MV-4-11 (cell line): Measurements from ENCODE around the gene CLN6.
"Not testable (repeated sequence)": the region's sequence is repeated elsewhere in the genome, so short reads cannot be mapped to it uniquely, and the experiment has no call there.

Experiments used
- DNase-seq: peaks from one replicate; lab custom pipeline; 2025; lab: John Stamatoyannopoulos, UW

CLN6 gene

DNA sequence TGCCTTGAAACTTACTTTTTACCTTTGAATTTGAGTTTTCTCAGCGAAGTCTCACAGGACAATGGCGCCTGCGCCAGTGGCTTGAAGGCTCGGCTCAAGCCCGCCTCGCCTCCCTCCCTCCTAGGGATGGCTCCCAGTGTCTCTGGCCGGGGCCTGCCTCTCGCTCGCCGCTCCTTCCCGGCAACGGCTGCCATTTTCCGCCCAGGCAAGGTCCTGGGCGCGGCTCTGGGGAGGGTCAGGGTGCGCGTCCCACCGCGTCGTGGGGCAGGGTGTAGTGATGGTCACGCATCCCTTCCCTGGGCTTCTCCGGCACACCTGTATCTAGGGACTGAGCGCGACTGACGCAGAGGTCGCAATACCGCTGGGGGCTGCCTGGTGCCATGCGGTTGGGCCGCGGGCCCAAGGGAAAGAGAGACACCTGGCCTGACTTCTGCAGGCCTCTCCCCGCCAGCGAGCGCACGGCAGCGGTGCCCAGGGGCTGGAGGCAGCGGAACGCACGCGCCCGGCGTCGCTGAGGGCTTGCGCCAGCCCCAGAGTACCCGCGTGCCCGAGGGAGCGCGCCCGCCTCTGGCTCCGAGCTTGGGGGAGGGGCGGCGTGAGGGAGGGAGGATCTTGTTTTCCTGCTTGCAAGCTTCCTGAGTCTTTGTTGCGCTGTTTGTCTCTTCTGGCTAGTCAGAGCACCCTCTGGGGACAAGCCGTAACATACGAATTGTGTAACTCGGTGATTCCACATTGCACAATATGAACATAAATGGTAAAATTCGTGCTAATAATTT is 27.3 kb upstream of the CLN6 start:
- peak; percentile 90 for DNase-seq

DNA sequence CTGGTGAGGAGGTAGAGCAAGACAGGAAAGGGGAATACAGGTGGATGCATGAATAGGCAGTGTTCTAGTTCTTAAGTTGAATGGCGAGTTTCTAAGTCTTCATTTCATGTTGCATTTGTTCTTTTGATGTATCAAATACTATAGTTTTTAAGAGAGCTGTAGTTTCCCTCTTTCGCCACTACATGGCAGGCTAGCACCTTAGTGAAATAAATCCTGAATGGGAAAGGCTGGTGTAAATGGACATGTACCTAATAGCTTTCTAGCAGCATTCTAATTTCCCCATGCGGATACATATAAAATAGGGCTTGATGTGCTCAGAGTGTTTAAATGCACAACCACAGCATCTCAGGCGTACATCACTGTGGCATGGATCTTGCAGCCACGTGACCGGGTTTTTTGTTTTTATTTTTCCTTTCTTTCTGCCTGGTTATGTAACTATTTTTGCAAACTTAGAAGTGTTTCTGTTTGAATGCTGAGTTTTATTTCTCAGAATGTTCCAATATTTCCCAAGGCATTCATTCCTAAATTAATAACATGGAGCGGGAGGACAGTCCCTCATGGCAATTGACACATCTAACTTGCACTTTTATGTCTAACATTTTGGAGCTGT is 23.5 kb upstream of the CLN6 start:
- DNase-seq, result peak; percentile 73

DNA sequence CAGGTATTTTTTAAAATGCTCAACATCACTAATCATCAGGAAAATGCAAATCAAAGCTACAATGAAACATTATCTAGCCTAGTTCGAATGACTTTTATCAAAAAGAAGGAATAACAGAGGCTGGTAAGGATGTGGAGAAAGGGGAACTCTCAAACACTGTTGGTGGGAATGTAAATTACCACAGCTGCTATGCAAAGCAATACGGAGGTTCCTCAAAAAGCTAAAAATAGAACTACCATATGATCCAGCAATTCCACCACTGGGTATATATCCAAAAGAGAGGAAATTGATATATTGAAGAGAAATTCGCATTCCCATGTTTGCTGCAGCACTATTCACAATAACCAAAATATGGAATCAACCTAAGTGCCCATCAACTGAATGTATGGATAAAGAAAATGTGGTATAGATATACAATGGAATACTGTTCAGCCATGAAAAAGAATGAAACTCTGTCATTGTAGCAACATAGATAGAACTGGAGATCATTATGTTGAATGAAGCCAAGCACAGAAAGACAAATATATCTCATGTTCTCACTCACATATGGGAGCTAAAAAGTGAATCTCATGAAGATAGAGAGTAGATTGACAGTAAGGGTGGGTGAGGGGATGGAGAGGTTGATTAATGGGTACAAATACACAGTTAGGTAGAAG is 19.7 kb upstream of the CLN6 start:
- DNase-seq, result peak; percentile 71

DNA sequence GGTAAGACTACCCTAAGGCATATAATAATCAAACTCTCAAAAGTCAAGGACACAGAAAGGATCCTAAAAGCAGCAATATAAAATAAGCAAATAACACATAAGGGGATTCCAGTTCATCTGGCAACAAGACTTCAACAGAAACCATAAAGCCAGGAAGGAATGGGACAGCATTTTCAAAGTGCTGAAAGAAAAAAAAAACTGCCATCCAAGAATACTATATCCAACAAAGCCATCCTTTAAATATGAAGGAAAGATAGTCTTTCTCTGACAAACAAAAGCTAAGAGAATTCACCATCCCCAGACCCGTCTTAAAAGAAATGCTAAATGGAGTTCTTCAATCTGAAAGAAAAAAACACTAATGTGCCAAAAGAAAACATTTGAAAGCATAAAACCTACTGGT is 14.7 kb upstream of the CLN6 start:
- DNase-seq, result no peak

DNA sequence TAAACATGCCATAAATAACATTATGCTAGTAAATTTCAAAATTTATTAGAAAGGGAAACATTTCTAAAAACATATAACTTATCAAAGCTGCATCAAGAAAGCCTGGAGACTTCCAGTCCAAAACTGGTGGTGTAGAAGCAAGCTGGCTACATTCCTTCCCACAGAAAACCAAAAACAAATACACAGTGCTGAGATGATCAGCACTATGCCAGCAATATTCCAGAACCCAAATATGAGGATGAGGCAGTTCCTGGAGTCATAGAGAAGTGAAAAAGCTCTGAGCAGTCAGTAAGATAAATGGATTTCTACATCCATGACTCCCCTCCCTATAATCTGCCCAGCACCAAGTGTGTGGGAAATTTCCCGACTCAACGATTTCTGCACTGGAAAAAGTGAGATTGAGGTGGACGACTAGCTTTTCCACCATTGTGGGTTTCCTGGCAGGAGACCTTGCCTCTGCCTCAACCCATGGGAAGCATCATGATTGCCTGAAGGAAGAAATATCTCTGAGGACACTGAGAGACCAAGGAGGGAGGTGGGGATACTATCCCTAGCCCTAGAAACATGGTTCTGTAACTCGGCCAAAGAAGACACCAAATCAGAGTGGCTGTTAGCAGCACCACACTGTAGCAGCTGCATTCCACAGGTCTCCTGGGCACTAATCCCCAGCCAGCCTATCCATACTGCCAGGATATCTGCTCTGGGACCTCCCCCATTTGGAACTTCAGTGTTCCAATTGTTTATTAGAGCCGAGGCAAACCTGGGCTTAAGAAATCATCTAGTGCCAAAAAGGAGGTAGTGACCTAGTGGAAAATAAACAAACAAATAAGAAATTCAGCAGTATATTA is 11.8 kb upstream of the CLN6 start:
- DNase-seq, result no peak

DNA sequence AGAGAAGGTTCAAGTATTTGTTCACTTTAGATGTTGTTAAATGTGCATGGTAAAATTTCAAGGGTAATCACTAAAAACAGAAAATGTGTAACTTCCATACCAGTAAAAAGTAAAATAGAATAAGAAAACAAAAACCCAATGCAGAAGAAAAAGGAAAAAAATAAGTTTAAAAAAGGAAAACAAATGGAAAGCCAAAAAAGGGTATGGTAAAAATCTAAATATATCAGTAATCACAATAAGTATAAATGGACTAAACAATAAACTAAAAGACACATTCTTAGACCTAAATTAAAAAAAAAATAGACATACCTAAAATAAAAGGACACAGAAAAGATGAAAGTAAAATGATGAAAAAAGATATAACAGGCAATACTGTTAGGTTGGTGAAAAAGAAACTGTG is 9.5 kb upstream of the CLN6 start:
- DNase-seq, result no peak

DNA sequence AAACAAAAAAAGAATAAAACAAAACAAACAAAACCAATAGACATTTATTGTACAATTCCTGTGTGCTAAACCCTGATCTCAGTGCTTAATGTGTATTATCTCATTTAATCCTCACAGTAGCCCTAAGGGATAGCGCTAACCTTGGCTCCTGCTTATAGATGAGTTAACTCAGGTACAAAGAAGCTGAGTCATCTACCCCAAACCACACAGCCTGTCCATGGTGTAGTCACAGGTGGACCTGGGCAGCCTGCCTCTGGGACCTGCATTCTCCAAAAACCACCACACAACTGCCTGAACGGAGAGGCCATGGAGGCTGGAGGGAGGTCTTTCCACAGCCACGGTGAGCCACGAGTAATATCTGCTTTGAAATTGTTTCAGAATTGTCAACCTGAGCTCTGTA is 5.5 kb upstream of the CLN6 start:
- no peak for DNase-seq

DNA sequence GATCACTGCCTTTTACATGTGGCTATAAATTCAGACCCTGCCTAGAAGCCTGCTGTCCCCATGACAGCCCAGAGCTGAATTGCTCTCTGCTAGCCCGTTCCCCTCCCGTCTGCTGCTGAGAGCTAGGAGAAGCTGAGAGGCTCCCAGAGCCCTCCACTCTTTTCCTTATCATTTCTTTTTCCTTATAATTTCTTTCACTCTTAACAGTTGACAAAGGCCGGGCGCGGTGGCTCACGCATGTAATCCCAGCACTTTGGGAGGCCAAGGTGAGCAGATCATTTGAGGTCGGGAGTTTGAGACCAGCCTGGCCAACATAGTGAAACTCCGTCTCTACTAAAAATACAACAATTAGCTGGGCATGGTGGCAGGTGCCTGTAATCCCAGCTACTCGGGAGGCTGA is 5.0 kb upstream of the CLN6 start:
- not testable (repeated sequence) for DNase-seq

DNA sequence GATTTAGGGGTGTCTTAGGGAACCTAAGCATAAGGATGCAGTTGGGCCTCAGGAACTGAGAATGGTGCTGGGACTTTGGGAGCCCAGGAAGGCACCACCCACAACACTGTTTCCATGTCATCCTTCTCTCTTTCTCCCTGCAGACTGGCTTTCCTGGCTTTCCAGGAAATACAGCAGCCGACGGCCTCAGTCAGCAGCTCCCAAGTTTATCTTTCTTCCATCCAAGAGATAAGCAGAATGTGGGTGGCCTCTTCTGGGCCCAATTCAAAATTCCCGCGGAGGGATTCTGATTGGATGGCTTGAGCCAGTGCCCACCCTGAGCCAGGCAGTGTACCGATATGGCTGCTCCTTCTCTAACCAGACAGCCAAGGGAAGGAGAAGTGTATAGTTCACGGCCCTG is 4.5 kb upstream of the CLN6 start:
- no peak for DNase-seq

DNA sequence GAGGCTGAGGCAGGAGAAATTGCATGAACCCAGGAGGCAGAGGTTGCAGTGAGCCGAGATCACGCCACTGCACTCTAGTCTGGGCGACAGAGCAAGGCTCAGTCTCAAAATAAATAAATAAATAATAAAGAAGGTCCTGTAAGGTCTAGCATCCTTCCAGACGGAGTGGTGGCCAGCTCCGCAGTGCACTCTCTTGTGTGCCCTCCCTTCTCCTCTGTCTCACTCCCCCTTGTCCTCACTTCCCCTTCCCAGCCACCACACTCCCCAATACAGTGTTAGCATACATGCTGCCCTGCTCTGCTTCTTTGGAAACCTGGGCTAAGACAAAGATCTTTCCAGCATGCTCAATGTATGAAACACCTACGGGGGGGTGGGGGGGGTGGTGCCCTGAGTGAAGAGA is 3.4 kb upstream of the CLN6 start:
- peak; percentile 92 for DNase-seq

DNA sequence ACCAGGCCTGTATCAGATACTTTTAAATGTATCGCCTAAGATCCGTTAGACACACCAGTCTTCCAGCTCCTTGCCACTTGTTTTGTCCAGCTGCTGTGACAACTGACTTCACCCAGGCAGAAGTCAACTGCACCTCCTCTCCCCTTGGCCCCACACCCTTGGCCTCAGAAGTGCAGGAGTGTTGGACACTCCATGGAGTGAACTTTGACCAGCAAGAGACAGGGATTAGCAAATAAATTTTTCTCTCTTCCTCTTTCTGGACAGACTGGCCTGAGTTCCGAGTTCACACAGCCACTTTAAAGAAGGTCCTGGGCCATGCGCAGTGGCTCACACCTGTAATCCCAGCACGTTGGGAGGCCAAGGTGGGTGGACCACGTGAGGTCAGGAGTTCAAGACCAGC is 2.9 kb upstream of the CLN6 start:
- peak; percentile 80 for DNase-seq

DNA sequence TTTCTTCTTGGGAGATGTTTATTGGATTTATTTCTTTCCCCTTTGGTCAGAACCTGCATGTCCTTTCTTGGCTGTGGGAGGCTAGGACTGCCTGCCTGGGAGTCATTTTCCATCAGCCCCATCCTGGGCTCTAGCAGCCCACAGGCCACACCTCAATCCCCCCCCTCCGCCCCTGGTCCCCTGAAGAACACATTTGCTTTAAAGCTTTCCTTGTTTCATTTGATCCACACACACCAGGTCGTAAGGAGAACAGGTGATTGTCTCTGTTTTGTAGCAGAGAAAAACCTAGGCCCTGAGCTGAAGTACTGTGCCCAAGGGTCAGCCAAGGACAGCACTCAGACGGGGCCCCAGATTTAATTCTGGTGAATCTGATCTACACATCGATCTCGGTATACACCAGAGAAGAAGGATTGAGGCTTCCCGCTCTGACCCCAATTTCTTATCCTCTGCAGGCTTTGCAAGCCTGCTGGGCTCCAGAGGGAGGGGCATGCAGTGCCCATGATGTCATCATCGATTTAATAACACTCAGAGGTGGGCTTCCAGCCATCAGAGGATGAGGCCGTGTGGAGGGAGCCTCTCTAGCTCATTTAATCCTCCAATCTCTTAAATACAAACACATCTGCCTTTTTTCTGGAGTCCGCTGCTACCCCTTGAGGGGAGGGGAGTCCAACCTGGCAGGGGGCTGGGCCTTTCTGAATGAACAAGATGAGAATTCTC is 1.7 kb upstream of the CLN6 start:
- no peak for DNase-seq

DNA sequence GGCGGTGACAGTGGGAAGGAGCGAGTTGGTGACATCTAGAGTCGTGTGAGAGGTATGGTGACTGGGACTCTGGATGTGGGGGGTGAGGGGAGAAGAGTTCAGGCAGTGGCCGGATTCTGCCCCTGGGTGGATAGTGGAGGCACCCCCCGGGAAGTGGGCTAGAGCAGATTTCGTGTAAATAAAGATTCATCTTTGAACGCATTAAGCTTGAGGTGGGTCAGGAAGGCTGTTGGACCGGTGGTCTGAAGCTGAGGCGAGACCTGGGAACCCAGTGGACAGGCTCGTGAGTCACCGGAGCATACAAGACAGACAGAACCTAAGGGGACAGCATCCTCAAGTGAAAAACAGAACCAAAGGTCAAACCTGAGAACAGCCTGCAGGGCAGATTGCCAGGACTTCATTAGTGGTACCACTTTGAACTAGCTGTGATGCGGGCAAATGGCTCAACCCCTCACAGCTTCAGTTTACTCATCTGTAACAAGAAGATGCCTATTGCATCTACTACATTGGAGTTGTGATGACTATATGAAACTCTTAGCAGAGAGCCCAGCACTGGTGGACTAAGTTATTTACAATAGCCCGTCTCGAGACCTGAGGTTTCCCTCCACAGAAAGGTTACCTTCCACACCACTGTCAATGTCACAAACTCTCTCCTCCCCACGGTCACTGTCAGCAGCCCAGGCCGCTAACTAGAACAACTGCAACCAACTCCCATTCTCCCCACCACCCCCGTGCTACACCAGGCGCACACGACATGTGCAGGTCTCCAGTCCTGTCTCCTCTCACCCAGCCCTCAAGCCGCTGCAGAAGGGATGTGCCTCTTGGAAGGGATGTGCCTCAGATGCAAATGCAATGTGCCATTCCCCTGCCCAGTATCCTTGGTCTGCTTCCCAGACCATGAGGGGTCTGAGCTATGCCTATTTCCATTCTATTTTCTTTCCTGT is 901 bp upstream of the CLN6 start:
- DNase-seq, result peak; percentile 37

DNA sequence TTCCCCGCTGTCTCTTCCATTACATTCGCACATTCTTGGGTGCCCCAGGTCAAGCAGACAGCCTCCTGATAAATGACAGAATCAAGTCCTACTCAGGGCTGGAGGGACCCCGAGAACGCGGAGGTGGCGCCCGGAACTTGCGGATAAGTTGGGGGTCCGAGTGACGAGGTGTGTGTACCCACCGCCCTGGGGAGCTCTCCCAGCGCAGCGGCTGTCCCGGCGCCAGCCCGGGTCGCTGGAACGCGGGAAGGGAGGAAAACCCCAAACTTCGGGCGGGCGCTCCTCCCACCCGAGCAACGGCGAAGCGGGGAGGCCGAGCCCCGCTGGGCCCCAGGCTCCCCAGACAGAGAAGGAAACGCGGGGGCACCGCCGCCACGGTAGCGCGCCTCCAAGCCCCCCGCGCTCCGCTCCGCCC is 550 bp downstream of the CLN6 start:
- DNase-seq, result no peak

DNA sequence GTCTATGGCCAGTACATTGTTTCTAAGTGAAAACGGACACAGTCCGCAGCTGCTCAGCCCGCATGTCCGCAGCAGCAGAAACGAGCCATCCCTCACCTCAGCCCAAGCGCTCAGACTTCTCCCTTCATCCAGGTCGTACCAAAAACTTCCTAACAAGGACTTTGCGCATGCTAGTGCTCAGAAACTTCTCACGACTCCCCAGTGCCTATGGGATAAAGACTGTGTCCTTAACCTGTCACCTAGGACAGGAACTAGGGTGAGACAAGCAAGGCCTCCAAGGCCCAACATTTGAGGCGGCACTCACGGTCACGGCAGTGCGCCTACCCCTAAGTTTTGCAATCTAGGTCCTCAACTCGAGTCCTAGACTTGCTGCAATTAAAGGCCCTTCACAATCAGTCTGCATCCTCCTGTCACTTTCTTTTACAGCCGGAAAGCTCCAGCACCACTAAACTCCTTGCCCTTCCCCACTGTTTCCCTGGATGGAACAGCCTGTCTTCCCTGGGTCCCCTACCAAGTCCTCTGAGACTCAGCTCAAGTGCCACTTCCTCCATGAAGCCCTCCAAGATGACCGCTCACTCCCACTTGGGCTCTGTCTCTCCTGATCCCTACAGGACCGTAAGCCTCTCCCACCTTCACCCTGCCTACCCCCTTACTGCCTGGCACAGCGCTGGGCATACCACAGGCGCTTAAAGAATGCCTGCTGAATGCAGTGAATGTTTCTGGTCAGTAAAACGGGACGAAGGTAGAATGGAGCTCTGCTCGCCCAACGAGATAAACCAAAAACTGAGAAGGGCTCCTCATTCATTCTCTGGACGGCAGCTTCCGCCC is 1.2 kb downstream of the CLN6 start:
- peak; percentile 63 for DNase-seq

DNA sequence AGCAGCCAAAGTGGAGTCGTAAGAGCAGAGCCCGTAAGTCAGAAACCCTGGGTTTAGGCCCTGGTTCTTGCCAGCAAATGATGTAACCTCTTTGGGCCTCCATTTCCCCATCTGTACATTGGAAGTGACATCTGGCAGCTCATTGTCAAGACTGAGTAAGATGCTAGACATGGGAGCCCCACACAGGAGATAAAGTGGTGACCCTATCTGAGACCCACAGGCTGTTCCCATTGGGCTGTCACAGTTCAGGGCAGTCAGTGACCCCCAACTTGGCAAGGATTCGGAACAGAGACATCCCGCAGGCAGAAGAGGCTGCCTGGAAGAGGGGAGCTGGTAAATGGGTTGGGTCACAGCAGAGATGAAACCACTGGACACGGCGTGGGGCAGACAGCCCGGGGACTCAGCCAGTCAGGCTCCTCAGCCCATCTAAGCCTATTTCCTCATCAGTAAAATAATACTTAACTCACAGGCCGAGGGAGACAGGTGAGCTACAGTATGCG is 1.8 kb downstream of the CLN6 start:
- no peak for DNase-seq

DNA sequence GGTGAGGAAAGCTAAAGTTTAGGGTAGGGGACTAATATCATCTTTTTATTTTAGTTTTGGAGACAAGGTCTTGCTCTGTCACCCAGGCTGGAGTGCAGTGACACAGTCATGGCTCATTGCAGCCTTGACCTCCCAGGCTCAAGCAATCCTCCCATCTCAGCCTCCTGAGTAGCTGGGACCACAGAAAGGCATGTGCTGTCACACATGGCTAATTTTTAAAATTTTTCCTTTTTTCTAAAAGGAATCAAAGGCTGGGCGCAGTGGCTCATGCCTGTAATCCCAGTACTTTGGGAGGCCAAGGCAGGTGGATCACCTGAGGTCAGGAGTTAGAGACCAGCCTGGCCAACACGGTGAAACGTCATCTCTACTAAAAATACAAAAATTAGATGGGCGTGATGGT is 4.1 kb downstream of the CLN6 start:
- DNase-seq, result not testable (repeated sequence)

DNA sequence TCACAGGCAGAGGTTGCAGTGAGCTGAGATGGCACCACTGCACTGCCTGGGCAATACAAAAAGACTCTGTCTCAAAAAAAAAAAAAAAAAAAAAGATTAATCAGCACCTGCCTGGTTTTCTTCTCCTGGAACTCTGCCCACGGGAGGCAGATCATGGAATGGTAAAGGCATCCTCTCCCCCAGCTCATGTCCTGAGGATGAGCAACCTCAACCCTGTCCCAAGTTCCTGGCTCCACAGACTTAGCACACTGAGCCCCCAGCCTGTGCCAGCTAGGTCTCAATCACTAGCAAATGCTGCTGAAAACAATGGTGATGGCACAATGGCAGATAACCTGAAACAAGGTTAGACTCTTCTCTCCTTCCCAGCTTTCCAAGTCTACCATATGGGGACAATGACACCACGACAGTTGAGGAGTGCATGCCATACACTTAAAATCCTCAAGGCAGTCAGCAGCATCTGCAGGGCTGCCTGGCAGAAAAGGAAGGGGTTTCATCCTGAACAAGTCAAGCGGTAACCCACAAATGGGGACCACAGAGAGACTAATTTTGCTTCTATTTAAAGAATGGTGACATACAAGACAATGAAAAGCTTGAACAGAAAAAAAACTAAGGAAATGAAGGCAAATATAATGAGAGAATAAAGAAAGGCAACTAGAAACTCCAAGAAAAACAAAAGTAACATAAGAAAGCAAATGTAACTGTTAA is 4.8 kb downstream of the CLN6 start:
- DNase-seq, result peak; percentile 90

DNA sequence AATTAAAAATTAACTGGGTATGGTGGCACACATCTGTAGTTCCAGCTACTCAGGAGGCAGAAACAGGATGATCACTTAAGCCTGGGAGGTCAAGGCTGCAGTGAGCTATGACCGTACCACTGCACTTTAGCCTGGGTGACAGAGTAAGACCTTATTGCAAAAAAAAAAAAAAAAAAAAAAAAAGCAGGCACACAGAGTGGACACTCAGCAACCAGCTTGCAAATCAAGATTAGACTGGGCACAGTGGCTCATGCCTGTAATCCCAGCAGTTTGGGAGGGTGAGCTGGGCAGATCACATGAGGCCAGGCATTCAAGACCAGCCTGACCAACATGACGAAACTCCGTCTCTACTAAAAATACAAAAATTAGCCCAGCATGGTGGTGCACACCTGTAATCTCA is 5.4 kb downstream of the CLN6 start:
- no peak for DNase-seq
